HL-60 (cell line): Measurements from ENCODE around the gene ATG5.

Experiments used
- DNase-seq, 2 experiments: peaks; one replicate each; pipeline ENCODE4 v3.0.0-alpha.2; 2010 to 2020; ENCODE audit warnings: low read depth in 1 of 2, low spot score in 1 of 2
- H3K27ac ChIP-seq: fragments of 250-450 bp; sonication (Bioruptor Pico); replicated peaks from 2 replicates; pipeline ENCODE4 v1.5.1; 2020; ENCODE audit warnings: mild to moderate bottlenecking, moderate library complexity
- H3K27me3 ChIP-seq: fragments of 250-450 bp; sonication (Bioruptor Pico); 2 replicates; pipeline ENCODE4 v1.5.1; 2021; ENCODE audit warnings: mild to moderate bottlenecking, moderate library complexity; ENCODE audit not compliant: insufficient read depth, poor library complexity, severe bottlenecking
- H3K4me3 ChIP-seq: replicated peaks from 2 replicates; pipeline ENCODE4 v1.5.1; 2011; ENCODE audit warnings: mild to moderate bottlenecking, control low read depth, low read length; ENCODE audit not compliant: insufficient read depth
- CTCF ChIP-seq: IDR thresholded peaks from one replicate; pipeline ENCODE4 v1.5.1; 2011; ENCODE audit warnings: low read length, control low read depth, inconsistent platforms; ENCODE audit not compliant: insufficient read depth
- GABPA ChIP-seq: IDR thresholded peaks from 2 replicates; pipeline ENCODE4 v1.6.1; 2012; ENCODE audit warnings: low read depth
- POLR2AphosphoS5 ChIP-seq: IDR thresholded peaks from 2 replicates; pipeline ENCODE4 v1.6.1; 2012; ENCODE audit warnings: low read depth
- REST ChIP-seq: IDR thresholded peaks from 2 replicates; pipeline ENCODE4 v1.6.1; 2012; ENCODE audit warnings: low read depth; ENCODE audit not compliant: insufficient replicate concordance
- SPI1 ChIP-seq: IDR thresholded peaks from 2 replicates; pipeline ENCODE4 v1.6.1; 2012; ENCODE audit warnings: low read depth, mild to moderate bottlenecking, borderline replicate concordance

The ATG5 gene

GRCh38 chr6:106168097-106168888 lies 157.3 kb downstream of the ATG5 start:
- Histone ChIP-seq H3K27me3 (no peaks in the 10 kb centered on the region), H3K27ac (no peak overlapping the region), H3K4me3 (no peak overlapping the region)
- DNase-seq: no peak
- no peak for TF ChIP-seq GABPA
- no peak for TF ChIP-seq CTCF
- TF ChIP-seq REST: no peak
- TF ChIP-seq POLR2AphosphoS5: no peak
- no peak for TF ChIP-seq SPI1

GRCh38 chr6:106167096-106167814 lies 158.3 kb downstream of the ATG5 start:
- no peak for TF ChIP-seq SPI1
- TF ChIP-seq POLR2AphosphoS5: no peak
- TF ChIP-seq REST: no peak
- TF ChIP-seq GABPA: no peak
- TF ChIP-seq CTCF: no peak
- Histone ChIP-seq H3K4me3 (no peak overlapping the region), H3K27ac (no peak overlapping the region), H3K27me3 (no peaks in the 10 kb centered on the region)
- DNase-seq: no peak

- DNase-seq: no peak
- Histone ChIP-seq H3K4me3 (no peak overlapping the region), H3K27ac (no peak overlapping the region), H3K27me3 (no peaks in the 10 kb centered on the region)
- TF ChIP-seq GABPA (no peak), CTCF (no peak), SPI1 (no peak), POLR2AphosphoS5 (no peak), REST (no peak)
These were observed 159.6 kb downstream of the ATG5 start for GRCh38 chr6:106165885-106166485.
